ENCODE data around the gene ZNF408. TPM values are rescaled to one million over a fixed set of nuclear protein-coding genes. Genes with fewer than 3 reads are reported as not detected.

Gene ZNF408
- total RNA-seq, 2 donors from 2014 or later, result 13.2 to 18.9 TPM

DNA sequence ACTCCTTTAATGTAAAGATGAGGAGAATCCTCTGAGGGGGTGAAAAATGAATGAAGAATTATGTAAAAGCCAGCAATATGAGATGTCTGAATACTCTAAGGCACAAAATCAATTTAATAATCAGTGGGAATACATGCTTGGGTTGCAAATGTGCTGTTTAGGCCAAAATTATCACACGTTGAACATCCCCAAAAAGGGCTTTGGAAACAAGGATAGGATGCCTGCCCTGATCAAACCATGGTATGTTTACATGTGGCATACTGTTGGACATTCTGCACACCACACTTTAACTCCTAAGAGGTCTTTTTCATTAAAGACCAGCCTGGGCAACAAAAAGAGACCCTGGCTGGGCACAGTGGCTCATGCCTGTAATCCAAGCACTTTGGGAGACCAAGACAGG lies 44.5 kb downstream of the ZNF408 start:
- H3K27me3 Mint-ChIP-seq (ENCODE audit: insufficient read depth), result no peaks in the 10 kb centered on the region
- H3K9me3 Mint-ChIP-seq, result no peaks in the 10 kb centered on the region
- H3K27ac ChIP-seq (ENCODE audit: low read depth, low read length), result no peak overlapping the region
- TF ChIP-seq CTCF (conservative IDR thresholded peaks at IDR 0.05), result no peak
- peaks cover 4% of the 10 kb centered on the region for H3K4me1 Mint-ChIP-seq
- WGBS, 2 experiments (ENCODE audit: insufficient coverage in 1 of 2, insufficient read length in 1 of 2), result 97 to 100% methylated on average over 1 of the region's 1 CpG
- no peak overlapping the region for H3K27ac Mint-ChIP-seq
- DNase-seq, result no peak
- peaks cover 87% of the 10 kb centered on the region for H3K36me3 ChIP-seq (ENCODE audit: control insufficient read depth, insufficient read depth, low read length)
- no peaks in the 10 kb centered on the region for H3K4me1 ChIP-seq (ENCODE audit: control insufficient read depth, insufficient read depth, low read length)
- no peaks in the 10 kb centered on the region for H3K9me3 ChIP-seq (ENCODE audit: control insufficient read depth, low read length)
- peaks cover 78% of the 10 kb centered on the region for H3K36me3 Mint-ChIP-seq (ENCODE audit: low read depth)
- H3K4me3 Mint-ChIP-seq, result no peak overlapping the region
- no peak overlapping the region for H3K4me3 ChIP-seq (ENCODE audit: low read length)
- H3K27me3 ChIP-seq (ENCODE audit: control insufficient read depth, insufficient read depth, low read length, poor library complexity, severe bottlenecking), result no peaks in the 10 kb centered on the region
- H3K9ac ChIP-seq (ENCODE audit: extremely low read depth, low read length, poor library complexity, severe bottlenecking), result no peak overlapping the region

DNA sequence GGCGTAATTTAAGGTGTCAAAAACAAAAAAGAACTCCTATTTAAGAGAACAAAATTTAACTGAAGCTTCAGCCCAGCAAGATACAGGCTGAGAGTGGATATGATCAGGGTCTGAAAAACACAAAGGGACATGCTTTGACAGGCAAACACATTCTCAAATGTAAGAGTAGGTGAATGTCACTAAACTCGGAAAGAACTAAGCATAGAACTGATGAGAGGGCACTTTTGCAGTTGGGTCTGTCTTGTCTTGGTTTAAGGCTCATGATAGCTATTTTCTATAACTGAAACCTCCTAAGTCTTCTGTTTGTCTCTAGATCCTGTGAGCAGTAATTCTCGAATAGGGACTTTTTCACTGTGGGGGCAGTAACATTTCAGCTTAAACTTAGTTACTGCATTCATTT lies 45.2 kb downstream of the ZNF408 start:
- 99% methylated on average over 3 of the region's 3 CpGs; no CpG with 5 or more reads in 1 of the 2 experiments for WGBS, 2 experiments (ENCODE audit: insufficient coverage in 1 of 2, insufficient read length in 1 of 2)
- H3K27ac Mint-ChIP-seq, result no peak overlapping the region
- H3K36me3 Mint-ChIP-seq (ENCODE audit: low read depth), result peaks cover 82% of the 10 kb centered on the region
- Histone ChIP-seq H3K36me3 (ENCODE audit: control insufficient read depth, insufficient read depth, low read length) (peaks cover 92% of the 10 kb centered on the region), H3K9ac (ENCODE audit: extremely low read depth, low read length, poor library complexity, severe bottlenecking) (no peak overlapping the region), H3K27me3 (ENCODE audit: control insufficient read depth, insufficient read depth, low read length, poor library complexity, severe bottlenecking) (no peaks in the 10 kb centered on the region), H3K4me1 (ENCODE audit: control insufficient read depth, insufficient read depth, low read length) (no peaks in the 10 kb centered on the region), H3K9me3 (ENCODE audit: control insufficient read depth, low read length) (no peaks in the 10 kb centered on the region), H3K27ac (ENCODE audit: low read depth, low read length) (no peak overlapping the region), H3K4me3 (ENCODE audit: low read length) (no peak overlapping the region)
- peaks cover 4% of the 10 kb centered on the region for H3K4me1 Mint-ChIP-seq
- H3K27me3 Mint-ChIP-seq (ENCODE audit: insufficient read depth), result no peaks in the 10 kb centered on the region
- DNase-seq, result no peak
- H3K9me3 Mint-ChIP-seq, result no peaks in the 10 kb centered on the region
- no peak for TF ChIP-seq CTCF (conservative IDR thresholded peaks at IDR 0.05)
- H3K4me3 Mint-ChIP-seq, result no peak overlapping the region

DNA sequence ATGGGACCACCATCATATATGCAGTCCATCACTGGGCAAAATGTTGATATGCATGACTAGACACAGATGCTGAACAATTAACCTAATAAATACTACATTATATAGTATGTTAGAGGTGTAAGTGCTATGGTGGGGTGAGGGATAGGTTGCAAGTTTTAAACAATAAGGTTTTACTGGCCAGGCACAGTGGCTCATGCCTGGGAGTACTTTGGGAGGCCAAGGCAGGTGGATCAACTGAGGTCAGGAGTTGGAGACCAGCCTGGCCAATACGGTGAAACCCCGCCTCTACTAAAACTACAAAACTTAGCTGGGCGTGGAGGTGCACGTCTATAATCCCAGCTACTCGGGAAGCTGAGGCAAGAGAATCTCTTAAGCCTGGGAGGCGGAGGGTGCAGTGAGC lies 46.3 kb downstream of the ZNF408 start:
- Mint-ChIP-seq H3K4me1 (peaks cover 4% of the 10 kb centered on the region), H3K27ac (no peak overlapping the region), H3K27me3 (ENCODE audit: insufficient read depth) (no peaks in the 10 kb centered on the region), H3K4me3 (no peak overlapping the region), H3K36me3 (ENCODE audit: low read depth) (peaks cover 78% of the 10 kb centered on the region), H3K9me3 (no peaks in the 10 kb centered on the region)
- TF ChIP-seq CTCF (conservative IDR thresholded peaks at IDR 0.05), result no peak
- Histone ChIP-seq H3K4me3 (ENCODE audit: low read length) (no peak overlapping the region), H3K27ac (ENCODE audit: low read depth, low read length) (no peak overlapping the region), H3K4me1 (ENCODE audit: control insufficient read depth, insufficient read depth, low read length) (no peaks in the 10 kb centered on the region), H3K9ac (ENCODE audit: extremely low read depth, low read length, poor library complexity, severe bottlenecking) (no peak overlapping the region), H3K27me3 (ENCODE audit: control insufficient read depth, insufficient read depth, low read length, poor library complexity, severe bottlenecking) (no peaks in the 10 kb centered on the region), H3K9me3 (ENCODE audit: control insufficient read depth, low read length) (no peaks in the 10 kb centered on the region), H3K36me3 (ENCODE audit: control insufficient read depth, insufficient read depth, low read length) (peaks cover 90% of the 10 kb centered on the region)
- WGBS, 2 experiments (ENCODE audit: insufficient coverage in 1 of 2, insufficient read length in 1 of 2), result 99 to 100% methylated on average over 5 to 6 of the region's 6 CpGs
- no peak for DNase-seq

Small RNA genes within 50 kb of the gene (microRNA-seq; reads per million reads assigned to microRNA genes)
- gene MIR5582 (ENCODE audit: borderline microRNAs expressed), result not detected

Other genes starting within 250 kb of the ZNF408 start
- gene AMBRA1, start 107.0 kb upstream of the ZNF408 start, total RNA-seq, result 10 to 100 TPM; 54.5 to 67.8 TPM
- gene HARBI1, start 83.8 kb upstream of the ZNF408 start, total RNA-seq, result 1 to 10 TPM; 7.5 to 8.4 TPM
- 100 to 1,000 TPM in 1 of 2 donors, 10 to 100 TPM in 1; 96.4 to 130 TPM for gene ATG13, start 83.5 kb upstream of the ZNF408 start, total RNA-seq
- gene ARHGAP1, start 412 bp upstream of the ZNF408 start, total RNA-seq, result 10 to 100 TPM; 53.4 to 56.6 TPM
- 1 to 10 TPM in 1 of 2 donors, under 1 TPM in 1; 0.89 to 1.5 TPM for gene F2, start 18.2 kb downstream of the ZNF408 start, total RNA-seq
- gene CKAP5, start 145.2 kb downstream of the ZNF408 start, total RNA-seq, result 100 to 1,000 TPM; 162 to 211 TPM
- gene LRP4, start 217.5 kb downstream of the ZNF408 start, total RNA-seq, result 10 to 100 TPM; 12.6 to 13.6 TPM
- 10 to 100 TPM; 46.7 to 57.6 TPM for gene CSTPP1, start 235.7 kb downstream of the ZNF408 start, total RNA-seq

Data from endodermal cell (in vitro differentiated cells).